ENCODE results near the gene TGM3. TPM values are rescaled to one million over a fixed set of nuclear protein-coding genes. Genes with fewer than 3 reads are reported as not detected.

Gene TGM3
- polyA plus RNA-seq, 12 donors: 0.07 to 0.80 (median 0.21) TPM; not detected in 2

- DNase-seq: no peak
Measured at GRCh38 chr20:2336471-2336870, 40.7 kb downstream of the TGM3 start.

GRCh38 chr20:2337142-2337541 lies 41.3 kb downstream of the TGM3 start:
- no peak for DNase-seq

- no peak for DNase-seq
Measured at GRCh38 chr20:2338411-2339066, 42.7 kb downstream of the TGM3 start.

- no peak for DNase-seq
Measured at GRCh38 chr20:2340136-2340535, 44.3 kb downstream of the TGM3 start.

GRCh38 chr20:2340823-2341222 lies 45.0 kb downstream of the TGM3 start:
- DNase-seq: no peak

- DNase-seq: no peak
Measured at GRCh38 chr20:2341336-2341735, 45.5 kb downstream of the TGM3 start.

GRCh38 chr20:2342243-2342642 lies 46.4 kb downstream of the TGM3 start:
- no peak for DNase-seq

GRCh38 chr20:2346188-2346587 lies 50.4 kb downstream of the TGM3 start:
- DNase-seq: no peak

GRCh38 chr20:2348336-2348735 lies 52.5 kb downstream of the TGM3 start:
- no peak for DNase-seq

- no peak for DNase-seq
Measured at GRCh38 chr20:2349801-2350200, 54.0 kb downstream of the TGM3 start.

GRCh38 chr20:2350606-2351005 lies 54.8 kb downstream of the TGM3 start:
- no peak for DNase-seq

GRCh38 chr20:2353231-2353630 lies 57.4 kb downstream of the TGM3 start:
- no peak for DNase-seq

- no peak for DNase-seq
Measured at GRCh38 chr20:2357114-2357513, 61.3 kb downstream of the TGM3 start.

- no peak for DNase-seq
Measured at GRCh38 chr20:2358006-2358405, 62.2 kb downstream of the TGM3 start.

- DNase-seq: no peak
Measured at GRCh38 chr20:2361035-2361593, 65.3 kb downstream of the TGM3 start.

GRCh38 chr20:2363187-2363586 lies 67.4 kb downstream of the TGM3 start:
- no peak for DNase-seq

GRCh38 chr20:2363587-2363986 lies 67.8 kb downstream of the TGM3 start:
- no peak for DNase-seq

GRCh38 chr20:2364044-2364443 lies 68.2 kb downstream of the TGM3 start:
- DNase-seq: no peak

- no peak for DNase-seq
Measured at GRCh38 chr20:2365091-2365490, 69.3 kb downstream of the TGM3 start.

- DNase-seq: no peak
Measured at GRCh38 chr20:2365666-2366065, 69.9 kb downstream of the TGM3 start.

- no peak for DNase-seq
Measured at GRCh38 chr20:2368621-2369020, 72.8 kb downstream of the TGM3 start.

- no peak for DNase-seq
Measured at GRCh38 chr20:2373098-2373497, 77.3 kb downstream of the TGM3 start.

GRCh38 chr20:2374346-2375125 lies 78.7 kb downstream of the TGM3 start:
- DNase-seq: no peak

All from muscle of arm (tissue), 12 donors.